SJSA1 (cell line): ENCODE results near the gene KCNV2. TPM values are rescaled to one million over a fixed set of nuclear protein-coding genes. Genes with fewer than 3 reads are reported as not detected.

ENCODE experiments used
- total RNA-seq: library from RNA; depleted of rRNA; stranded (reverse); fragments of >200 nt; shearing (Covaris generic); gene quantifications from 2 replicates; pipeline ENCODE4 v1.2.3, GENCODE V29; 2014; rRNA removed

Gene KCNV2
- total RNA-seq, 1 experiment from 2014 or later, result not detected

Other genes starting within 250 kb of the KCNV2 start
- gene VLDLR, start 95.7 kb upstream of the KCNV2 start, total RNA-seq, result 1.1 and 3.9 TPM in 2 replicates
- gene PUM3, start 126.6 kb downstream of the KCNV2 start, total RNA-seq, result 58.0 and 62.9 TPM in 2 replicates